RKO (cell line): Measurements from ENCODE around the gene COG6.

ENCODE experiments used
- DNase-seq: peaks from one replicate; pipeline ENCODE4 v3.0.0-alpha.2; 2016; ENCODE audit warnings: low spot score

Gene COG6

DNA sequence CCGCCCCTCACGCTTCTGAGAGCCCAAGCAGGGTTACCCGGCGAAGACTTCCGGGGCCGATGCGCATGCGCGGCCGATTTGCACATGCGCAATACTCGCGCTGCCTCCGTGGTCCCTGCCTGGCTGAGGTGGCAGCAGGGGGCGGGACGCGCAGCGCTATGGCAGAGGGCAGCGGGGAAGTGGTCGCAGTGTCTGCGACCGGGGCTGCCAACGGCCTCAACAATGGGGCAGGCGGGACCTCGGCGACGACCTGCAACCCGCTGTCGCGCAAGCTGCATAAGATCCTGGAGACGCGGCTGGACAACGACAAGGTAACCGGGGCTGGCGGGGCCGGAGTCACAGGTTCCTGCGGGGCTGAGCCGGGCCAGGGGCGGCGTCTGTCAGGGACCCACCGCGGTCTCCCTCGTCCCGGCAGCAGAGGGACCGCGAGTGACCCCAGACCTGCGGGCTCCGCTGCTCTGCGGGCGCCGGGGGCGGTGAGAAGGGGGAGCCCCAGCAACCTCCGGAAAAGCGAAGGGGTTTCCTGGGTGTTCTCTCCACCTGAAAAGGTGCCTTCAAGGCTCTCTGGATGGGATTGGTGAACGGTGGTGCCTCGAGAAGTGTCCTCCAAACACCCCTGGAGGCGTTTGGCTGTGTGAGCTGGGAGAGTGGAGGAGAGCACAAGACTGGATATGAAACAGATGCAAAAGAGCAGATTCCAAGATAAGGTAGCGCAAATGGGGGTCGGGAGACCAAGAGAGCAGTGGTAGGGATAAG lies at the start of gene COG6:
COG6 (plus strand) TSS at position 94 of the 756 bp plus-strand sequence; CDS start at position 159, 65 bp downstream.
- DNase-seq, result peak; percentile 82

DNA sequence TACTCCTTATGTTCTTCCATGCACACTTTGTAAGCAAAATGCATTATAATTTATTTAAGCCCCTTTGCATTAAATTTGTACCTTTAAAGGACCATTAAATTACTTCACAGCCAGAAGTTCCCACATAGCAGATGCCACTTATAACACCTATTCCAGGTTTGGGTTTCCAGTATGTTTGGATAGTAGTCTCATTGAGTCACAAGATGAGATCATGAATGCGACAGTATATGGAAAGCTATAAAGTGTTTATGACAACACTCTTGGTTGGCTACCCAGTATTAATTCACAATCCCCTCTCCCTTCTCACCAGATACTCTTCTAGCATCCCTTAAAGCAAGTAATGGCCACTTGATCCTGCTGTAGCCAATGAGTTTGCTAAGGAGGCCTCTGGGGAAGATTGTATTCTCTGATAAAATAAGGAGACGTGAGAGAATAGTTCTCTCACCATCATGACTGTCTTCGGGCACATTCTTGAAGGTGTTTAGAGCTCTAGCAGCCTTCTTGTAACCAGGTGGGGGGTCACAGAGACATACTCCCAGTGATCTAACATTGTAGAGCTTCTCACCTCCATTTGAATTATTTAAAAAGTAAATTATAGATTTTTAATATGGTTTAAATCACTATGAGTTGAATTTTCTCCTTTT lies 49.7 kb upstream of the COG6 start:
- DNase-seq, result no peak

DNA sequence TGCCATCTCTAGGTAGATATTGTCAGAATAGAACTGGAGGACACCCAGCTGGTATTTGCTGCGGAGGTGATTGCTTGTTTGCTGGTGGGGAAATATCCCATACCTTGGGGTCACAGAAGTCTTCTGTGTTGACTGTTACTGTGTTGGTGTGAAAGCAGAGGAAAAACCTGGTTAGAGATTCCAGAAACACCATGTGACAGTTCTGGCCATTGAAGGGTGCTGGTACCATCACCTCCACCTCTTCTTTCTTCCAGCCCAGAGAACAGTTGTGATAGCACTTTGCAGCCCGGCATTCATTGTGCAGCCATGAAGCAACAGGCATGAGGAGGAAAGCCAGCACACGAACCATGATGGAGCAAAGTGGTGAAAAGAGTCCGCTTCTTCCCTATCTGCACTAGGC lies 47.6 kb upstream of the COG6 start:
- DNase-seq, result no peak

DNA sequence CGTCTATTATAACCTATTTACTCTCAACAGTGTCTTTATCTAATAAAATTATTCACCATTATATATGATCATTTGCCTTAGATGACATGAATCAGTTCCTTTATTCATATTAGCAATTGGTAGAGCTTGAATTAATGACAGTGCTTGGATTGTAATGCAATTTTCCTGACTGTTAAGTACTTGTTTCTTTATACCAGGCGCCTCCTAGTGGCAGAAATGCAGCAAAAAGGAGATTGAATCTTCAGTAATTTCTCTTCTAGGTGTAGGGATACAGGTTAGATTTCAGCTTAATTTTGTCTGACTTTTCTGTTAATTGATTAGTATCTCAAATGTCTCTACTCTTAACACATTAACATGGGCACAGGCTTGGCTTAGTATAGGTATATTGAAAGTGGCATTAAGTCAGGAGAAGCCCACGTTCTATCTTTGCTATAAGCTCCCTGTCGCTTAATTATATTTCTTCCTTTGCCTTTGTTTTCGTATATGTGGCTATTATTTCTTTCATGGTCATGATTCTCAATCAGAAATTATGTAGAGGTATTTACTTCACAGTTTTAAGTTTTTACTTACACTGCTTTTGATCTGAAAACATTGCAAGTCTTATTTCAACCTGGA lies 43.3 kb upstream of the COG6 start:
- peak; percentile 78 for DNase-seq

DNA sequence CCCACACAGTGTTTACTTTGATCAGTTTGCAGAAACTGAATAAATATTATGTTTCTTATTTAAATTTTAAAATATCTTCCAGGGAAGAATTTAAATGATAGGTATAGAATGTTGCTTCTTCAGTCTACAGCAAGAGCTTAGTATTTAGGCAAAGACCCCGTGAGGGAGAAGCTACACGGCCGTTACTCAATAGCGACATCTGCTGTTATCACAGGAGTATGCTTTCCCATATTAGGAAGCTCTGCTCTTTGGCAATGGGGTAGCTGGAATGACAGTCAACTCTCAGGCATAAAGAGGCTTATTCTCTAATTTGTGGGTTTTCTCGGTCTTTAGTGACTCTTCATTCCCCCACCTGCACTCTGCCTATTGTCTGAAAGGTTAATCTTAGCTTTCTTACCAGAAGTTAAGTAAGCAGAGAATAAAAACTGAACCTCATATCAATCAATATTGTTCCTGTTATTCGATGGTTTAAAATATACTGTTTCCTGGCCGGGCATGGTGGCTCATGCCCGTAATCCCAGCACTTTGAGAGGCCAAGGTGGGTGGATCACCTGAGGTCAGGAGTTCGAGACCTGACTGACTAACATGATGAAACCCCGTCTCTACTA lies 39.3 kb upstream of the COG6 start:
- peak; percentile 67 for DNase-seq

DNA sequence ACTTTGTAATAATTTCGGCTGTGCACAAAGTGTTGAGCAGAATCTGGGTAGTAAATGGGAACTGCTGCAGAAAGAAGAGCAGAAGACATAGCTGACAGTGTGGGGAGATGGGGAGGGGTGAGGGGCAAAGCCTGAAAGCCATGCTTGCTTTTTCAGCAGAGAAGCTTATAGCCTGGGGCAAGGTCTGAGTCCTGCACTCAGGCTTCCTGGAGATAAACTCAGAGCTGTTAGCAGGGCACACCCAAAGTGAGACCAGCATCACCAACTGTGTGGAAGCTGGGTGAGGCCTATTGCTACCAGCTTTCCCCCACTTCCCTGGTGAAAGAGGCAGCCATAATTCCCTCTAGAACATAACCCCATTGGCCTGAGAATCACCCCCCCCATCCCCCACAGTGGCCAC lies 36.9 kb upstream of the COG6 start:
- DNase-seq, result no peak

DNA sequence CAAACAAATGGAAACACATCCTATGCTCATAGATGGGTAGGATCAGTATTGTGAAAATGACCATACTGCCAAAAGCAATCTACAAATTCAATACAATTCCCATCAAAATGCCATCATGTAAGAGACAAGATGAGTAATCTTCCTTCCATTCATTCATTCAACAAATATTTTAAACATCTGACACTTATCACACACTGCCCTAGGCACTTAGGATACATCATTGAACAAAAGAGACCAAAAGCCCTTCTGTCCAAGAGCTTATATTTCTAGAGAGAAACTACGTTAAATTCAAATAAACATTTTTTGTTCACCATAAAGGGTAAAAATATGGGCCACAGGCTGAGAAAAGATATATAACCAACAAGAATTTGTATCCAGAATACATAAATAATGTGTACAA lies 32.0 kb upstream of the COG6 start:
- DNase-seq, result no peak

DNA sequence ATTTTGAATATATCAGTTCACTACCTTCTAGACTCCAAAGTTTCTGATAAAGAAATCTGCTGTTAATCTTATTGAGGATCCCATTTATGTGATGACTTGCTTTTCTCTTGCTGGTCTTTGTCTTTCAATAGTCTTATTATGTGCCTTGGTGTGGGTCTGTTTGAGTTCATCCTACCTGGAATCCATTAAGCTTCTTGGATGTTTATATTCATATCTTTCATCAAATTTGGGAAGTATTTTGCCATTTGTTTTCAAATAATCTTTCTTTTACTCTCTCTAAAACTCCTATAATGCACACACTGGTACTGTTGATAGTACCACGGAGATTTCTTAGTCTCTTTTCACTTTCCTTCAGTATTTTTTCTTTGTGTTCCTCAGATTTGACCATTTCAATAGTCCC lies 24.2 kb upstream of the COG6 start:
- DNase-seq, result no peak

DNA sequence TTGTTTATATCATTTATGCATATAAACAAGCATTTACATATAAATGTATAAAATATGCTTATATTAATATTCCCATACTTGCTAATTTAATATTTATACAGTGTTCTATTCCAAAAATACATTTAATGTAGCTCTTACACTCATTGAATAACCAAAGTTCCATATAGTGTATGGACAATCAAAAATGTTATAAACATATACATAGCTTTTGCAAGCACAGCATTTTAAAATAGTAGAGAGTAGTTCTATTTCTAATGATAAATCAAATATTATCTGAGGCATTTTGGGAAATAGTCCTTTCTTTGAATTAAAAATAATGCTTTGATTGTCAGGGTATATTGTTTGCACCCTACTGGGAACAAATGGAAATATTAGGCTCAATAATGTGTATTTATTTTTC lies 22.5 kb upstream of the COG6 start:
- DNase-seq, result no peak

DNA sequence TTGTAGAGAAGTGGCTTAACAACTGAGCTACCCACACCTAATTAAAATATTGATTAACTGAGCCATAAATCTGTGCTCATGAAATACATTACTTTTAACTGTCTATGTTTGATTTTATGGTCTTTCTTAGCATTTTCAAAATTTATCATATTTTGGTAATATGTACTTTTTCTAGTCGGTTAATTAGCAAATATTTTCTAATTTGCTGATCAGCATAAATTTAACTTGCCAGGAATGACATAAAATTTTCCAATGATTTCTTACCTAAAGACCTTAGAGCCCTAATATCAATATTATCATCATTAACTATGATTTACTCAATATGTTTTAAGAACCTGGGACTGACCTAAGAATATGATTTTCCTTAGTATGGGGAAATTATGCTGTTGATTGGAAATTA lies 19.9 kb upstream of the COG6 start:
- no peak for DNase-seq

DNA sequence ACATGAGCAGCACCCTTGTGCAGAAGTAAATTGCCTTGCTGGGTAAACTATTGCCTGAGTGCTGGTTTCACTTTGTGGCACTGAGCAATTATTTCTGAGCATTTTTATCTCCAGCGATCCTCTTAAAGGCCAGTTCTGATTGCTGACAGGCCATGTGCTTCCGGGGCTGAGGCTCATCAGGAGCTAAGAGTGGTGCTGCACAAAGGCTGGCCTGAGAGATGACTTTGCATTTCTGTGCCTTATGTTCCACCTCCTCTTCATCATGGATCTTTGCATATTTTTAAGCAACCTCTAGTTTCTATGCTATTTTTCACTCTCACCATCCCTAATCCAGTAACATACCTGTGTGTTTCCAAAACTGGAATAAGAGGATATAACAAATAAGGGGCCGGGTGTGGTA lies 17.6 kb upstream of the COG6 start:
- no peak for DNase-seq

DNA sequence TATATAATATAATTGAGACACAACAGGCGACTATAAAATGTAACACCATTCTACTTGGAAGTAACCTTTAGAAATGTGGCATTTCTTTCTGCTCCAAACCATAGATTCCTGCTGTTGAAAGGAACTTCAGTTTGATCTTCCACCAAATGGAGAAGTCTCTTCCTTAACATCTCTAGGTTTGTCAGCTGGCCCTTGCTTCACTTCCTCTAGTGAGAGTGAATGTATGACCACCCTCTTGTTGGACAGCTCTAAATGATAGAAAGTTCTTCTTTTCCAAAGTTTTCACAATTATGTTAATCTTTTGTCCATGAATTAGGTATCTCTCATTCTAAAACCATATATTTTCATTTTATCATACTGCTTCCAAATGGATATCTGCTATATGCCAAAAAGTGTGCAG lies 13.8 kb upstream of the COG6 start:
- no peak for DNase-seq

DNA sequence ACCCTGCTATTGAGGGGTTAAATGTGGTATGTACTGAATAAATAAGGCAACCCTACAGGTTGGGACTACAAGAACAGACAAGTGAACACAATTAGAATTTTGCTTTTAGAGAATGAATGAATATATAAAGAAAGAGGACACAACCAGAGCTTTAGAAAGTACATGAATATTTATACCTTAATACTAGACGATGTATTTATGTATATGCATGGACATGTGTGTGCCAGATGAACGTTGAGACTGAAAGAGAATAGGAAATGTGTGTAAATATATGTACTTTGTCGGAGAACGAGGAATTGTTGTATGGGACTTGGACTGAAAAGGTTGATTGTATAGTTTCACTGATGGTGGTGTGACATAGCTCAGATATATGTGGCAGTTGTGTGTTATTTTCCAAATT lies 9.3 kb upstream of the COG6 start:
- DNase-seq, result no peak

DNA sequence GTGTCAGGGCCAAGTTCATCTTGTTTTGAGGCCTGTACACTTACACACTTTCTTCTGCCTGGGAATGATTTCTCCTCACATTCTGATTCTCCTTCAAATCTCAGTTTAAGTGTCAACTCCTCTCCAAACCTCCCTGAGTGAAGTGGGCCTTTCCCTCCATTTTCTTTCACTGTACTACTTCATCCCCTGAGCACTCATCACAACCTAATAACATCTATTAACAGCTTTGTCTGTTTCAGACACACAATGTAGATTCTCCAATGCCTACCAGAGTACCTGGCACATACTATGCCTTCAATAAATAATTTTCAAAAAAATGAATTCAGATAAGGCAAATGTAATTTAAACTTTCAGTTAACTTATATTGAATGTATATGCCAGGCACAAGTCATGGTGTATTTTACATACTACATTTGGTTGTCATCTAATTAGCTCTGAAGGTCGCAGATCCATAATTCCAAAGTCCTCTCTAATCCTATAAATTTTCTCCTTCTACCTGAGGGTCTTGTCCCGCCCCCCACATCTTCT lies 357 bp upstream of the COG6 start:
- peak; percentile 1 for DNase-seq

DNA sequence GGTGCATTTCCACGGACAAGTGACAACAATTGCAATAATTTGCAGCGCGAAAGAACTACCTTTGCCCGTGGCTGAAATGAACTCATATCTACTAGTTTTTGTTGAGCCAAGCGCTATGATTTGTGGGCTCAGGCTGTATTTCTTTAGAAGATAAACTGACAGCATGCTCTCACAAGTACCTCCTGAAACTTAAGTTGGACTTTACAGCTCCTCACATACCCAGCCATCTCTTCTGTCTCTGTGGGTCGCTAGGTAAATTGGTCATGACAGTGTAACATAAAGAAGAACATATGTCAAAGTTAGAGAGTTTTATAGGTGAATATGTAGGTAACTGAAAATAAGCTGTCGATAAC lies 839 bp downstream of the COG6 start:
- peak; percentile 29 for DNase-seq

DNA sequence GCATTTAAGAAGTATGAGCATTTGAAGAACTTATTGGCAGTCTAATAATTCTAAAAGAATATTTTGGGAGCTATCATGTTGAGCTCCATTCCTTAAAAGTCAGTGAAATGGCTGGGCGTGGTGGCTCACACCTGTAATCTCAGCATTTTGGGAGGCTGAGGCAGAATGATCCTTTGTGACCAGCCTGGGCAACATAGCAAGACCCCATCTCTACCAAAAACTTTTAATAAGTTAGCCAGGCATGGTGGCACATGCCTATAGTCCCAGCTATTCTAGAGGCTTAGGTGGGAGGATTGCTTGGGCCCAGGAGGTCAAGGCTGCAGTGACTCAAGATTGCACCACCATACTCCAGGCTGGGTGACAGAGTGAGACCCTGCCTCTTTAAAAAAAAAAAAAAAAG lies 8.0 kb downstream of the COG6 start:
- no peak for DNase-seq

DNA sequence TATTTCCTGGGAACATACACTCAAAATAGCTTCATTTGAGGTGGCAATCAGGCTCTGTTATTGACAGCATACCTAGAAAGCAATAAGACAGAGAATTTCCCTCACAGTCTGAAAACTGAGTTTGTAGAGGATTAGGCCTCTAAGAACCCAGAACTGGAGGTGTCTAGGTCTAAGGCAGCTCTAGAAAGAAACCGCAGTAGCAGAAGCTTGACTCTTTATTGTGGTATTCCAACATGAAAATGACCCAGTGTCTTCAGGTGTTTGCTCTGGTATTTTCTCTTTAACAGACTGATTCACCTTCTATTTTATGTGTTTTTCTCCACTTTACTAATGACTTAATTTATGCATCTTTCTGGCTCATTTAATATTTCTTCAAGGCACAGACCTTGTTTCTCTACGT lies 8.5 kb downstream of the COG6 start:
- DNase-seq, result no peak

DNA sequence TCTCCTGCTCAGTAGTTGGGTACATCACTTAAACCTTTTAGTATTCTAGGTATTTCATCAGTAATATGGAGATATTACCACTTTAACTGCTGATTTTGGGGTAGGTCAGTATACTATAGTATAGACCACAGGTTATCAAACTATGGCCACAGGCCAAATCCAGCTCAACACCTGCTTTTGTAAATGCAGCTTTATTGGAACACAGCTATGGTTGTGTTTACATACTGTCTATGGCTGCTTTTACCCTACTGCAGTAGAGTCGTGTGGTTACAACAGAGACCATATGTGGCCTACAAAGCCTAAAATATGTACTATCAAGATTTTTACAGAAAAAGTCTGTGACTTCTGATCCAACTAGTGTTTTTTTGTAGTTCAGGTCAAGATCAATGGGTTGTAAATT lies 10.3 kb downstream of the COG6 start:
- DNase-seq, result no peak

DNA sequence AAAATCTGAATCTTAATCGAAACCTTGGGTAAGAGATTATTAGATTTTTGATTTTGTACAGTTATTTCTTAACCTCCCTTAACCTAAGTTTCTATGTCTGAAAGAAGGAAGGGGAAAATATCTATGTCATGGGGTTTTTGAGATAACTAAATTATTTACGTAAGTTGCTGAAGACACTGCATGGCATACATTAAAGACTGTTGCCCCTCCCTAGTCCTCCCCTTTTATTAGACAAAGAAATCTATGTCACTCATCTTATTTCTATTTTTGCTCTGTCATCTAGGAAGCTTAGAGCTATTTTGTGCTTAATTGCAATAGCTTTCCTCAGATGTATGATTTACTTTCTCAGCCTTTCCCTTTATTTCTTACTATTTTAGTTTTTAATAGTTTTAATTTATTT lies 15.0 kb downstream of the COG6 start:
- DNase-seq, result no peak

DNA sequence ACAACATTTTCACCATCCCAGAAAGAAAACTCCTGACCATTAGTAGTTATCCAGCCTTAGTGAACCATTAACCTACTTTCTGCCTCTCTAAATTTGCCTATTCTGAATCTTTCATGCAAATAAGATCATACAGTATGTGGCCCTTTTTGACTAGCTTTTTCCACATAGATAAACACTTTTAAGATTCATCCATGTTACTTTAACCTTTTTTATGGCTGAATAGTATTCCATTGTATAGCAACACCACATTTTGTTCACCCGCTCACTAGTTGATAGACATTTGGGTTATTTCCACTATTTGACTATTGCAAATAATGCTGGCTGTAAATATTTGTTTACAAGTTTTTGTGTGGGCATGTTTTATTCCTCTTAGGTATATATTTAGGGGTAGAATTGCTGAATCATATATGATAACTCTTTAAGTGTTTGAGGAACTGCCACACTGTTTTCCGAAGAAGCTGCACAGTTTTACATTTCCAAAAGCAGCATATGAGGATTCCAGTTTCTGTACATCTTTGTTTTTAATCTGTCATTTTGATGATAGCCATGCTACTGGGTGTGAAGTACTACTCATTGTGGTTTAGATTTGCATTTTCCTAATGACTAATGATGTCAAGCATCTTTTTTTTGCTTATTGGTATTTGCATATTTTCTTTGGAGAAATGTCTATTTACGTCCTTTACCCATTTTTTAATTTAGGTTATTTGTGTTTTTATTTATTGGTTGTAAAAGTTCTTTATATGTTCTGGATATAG lies 17.1 kb downstream of the COG6 start:
- peak; percentile 9 for DNase-seq

DNA sequence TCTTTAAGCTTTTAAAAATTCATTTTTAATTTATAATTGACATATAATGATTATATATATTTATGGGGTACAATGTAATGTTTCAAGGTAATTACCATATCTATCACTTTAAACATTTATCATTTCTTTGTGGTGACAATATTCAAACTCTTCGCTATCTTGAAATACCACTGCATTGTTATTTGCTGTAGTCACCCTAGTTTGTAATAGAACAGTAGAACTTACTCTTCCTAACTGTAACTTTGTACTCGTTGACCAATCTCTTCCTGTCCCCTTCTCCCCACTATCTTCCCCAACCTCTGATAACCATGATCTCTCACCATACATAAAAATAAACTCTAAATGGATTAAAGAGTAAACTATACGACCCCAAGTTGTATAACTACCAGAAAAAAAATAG lies 20.4 kb downstream of the COG6 start:
- DNase-seq, result no peak

DNA sequence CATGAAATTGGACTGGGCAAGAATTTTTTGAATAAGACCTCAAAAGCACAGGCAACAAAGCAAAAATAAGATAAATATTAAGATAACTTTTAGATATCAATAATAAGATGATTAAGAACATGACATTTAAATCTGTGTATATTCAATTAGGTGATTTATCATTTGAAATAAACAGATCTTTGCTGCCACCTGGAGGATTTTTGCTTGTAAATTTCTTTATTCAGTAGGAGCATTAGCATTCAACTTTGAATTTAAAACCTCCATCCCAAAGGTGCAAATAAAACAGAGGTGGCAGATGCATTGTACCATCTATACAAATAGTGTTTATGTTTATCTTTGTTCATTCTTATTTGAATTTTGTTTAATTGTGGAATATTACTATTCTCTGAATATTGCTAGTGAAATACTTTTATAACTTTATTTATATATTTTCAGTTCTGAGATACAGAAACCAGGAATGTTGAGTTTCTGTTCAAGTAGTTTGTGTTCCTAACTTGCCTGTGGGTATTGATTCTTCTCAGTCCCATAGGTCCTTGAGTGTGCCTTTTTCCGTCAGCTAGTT lies 20.9 kb downstream of the COG6 start:
- DNase-seq, result peak; percentile 71
